ENCODE measurements around the gene DNER.
"Not testable (repeated sequence)": the region's sequence is repeated elsewhere in the genome, so short reads cannot be mapped to it uniquely, and the experiment has no call there.

DNA sequence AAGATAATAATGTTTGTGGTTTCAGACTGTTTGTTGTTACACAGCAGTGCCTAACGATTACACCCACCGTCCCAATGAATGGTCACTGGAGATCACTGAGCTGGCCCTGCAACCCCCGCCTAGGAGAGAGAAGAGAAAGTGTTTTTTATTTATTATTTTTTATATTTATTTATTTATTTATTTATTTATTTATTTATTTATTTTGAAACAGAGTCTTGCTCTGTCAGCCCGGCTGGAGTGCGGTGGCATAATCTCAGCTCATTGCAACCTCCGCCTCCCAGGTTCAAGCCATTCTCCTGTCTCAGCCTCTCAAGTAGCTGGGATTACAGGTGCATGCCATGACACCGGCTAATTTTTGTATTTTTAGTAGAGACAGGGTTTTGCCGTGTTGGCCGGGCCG lies 43.1 kb upstream of the DNER start:
- TF ChIP-seq, protein P1, sequence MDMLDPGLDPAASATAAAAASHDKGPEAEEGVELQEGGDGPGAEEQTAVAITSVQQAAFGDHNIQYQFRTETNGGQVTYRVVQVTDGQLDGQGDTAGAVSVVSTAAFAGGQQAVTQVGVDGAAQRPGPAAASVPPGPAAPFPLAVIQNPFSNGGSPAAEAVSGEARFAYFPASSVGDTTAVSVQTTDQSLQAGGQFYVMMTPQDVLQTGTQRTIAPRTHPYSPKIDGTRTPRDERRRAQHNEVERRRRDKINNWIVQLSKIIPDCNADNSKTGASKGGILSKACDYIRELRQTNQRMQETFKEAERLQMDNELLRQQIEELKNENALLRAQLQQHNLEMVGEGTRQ (IDR thresholded peaks at IDR 0.05; ENCODE audit: borderline replicate concordance, low read depth, low read length): not testable (repeated sequence)
- TF ChIP-seq, protein P2, sequence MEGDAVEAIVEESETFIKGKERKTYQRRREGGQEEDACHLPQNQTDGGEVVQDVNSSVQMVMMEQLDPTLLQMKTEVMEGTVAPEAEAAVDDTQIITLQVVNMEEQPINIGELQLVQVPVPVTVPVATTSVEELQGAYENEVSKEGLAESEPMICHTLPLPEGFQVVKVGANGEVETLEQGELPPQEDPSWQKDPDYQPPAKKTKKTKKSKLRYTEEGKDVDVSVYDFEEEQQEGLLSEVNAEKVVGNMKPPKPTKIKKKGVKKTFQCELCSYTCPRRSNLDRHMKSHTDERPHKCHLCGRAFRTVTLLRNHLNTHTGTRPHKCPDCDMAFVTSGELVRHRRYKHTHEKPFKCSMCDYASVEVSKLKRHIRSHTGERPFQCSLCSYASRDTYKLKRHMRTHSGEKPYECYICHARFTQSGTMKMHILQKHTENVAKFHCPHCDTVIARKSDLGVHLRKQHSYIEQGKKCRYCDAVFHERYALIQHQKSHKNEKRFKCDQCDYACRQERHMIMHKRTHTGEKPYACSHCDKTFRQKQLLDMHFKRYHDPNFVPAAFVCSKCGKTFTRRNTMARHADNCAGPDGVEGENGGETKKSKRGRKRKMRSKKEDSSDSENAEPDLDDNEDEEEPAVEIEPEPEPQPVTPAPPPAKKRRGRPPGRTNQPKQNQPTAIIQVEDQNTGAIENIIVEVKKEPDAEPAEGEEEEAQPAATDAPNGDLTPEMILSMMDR (IDR thresholded peaks at IDR 0.05): not testable (repeated sequence)
- TF ChIP-seq, protein P3, sequence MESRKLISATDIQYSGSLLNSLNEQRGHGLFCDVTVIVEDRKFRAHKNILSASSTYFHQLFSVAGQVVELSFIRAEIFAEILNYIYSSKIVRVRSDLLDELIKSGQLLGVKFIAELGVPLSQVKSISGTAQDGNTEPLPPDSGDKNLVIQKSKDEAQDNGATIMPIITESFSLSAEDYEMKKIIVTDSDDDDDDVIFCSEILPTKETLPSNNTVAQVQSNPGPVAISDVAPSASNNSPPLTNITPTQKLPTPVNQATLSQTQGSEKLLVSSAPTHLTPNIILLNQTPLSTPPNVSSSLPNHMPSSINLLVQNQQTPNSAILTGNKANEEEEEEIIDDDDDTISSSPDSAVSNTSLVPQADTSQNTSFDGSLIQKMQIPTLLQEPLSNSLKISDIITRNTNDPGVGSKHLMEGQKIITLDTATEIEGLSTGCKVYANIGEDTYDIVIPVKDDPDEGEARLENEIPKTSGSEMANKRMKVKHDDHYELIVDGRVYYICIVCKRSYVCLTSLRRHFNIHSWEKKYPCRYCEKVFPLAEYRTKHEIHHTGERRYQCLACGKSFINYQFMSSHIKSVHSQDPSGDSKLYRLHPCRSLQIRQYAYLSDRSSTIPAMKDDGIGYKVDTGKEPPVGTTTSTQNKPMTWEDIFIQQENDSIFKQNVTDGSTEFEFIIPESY (IDR thresholded peaks at IDR 0.05; ENCODE audit: borderline replicate concordance, low read depth): not testable (repeated sequence)
- not testable (repeated sequence) for TF ChIP-seq FOSL2 (IDR thresholded peaks at IDR 0.05; ENCODE audit: borderline replicate concordance, low read depth); RXRA (IDR thresholded peaks at IDR 0.05; ENCODE audit: borderline replicate concordance, low read depth); TAF1 (IDR thresholded peaks at IDR 0.05; ENCODE audit: borderline replicate concordance, low read depth, low read length); RFX5 (IDR thresholded peaks at IDR 0.05; ENCODE audit: low read length); CHD2 (IDR thresholded peaks at IDR 0.05; ENCODE audit: low read length, partially characterized antibody)
